Breast epithelium (tissue), 4 donors: Measurements from ENCODE around the gene CAMK2D. TPM values are rescaled to one million over a fixed set of nuclear protein-coding genes. Genes with fewer than 3 reads are reported as not detected.
"Not testable (repeated sequence)": the region's sequence is repeated elsewhere in the genome, so short reads cannot be mapped to it uniquely, and the experiment has no call there.

Experiments used
- DNase-seq, 2 donors: peaks; one replicate each; pipeline ENCODE4 v3.0.0-alpha.2; 2019; ENCODE audit warnings: low spot score in 2 of 2
- H3K27ac ChIP-seq, 2 donors: fragments of 200-600 bp; sonication (generic) in 1 of 2; one replicate each; pipeline ENCODE4 v1.5.1; 2016 to 2019; ENCODE audit warnings: mild to moderate bottlenecking in 1 of 2
- H3K27me3 ChIP-seq, 2 donors: fragments of 200-600 bp; sonication (generic) in 1 of 2; one replicate each; pipeline versions ENCODE4 v1.5.1 to v1.6.0; 2017 to 2019; ENCODE audit warnings: control low read depth in 1 of 2, mild to moderate bottlenecking in 1 of 2
- H3K36me3 ChIP-seq: fragments of 200-600 bp; one replicate; pipeline ENCODE4 v1.5.1; 2019
- H3K4me1 ChIP-seq, 2 donors: fragments of 200-600 bp; sonication (generic); one replicate each; pipeline ENCODE4 v1.5.1; 2016 to 2019; ENCODE audit warnings: control low read depth in 1 of 2
- H3K4me3 ChIP-seq, 3 donors: fragments of 200-600 bp; sonication (generic); 1 replicate in 2 of 3; 2 replicates in 1 of 3; pipeline ENCODE4 v1.5.1; 2016 to 2019; ENCODE audit warnings: mild to moderate bottlenecking in 3 of 3, moderate library complexity in 2 of 3
- H3K9me3 ChIP-seq, 2 donors: fragments of 200-600 bp; sonication (generic) in 1 of 2; one replicate each; pipeline ENCODE4 v1.5.1; 2016 to 2019; ENCODE audit warnings: control low read depth in 1 of 2
- POLR2A ChIP-seq: fragments of 450-650 bp; IDR thresholded peaks from one replicate; pipeline ENCODE4 v1.6.1; 2016; ENCODE audit warnings: antibody characterized with exemption, mild to moderate bottlenecking, moderate library complexity
- POLR2AphosphoS5 ChIP-seq, 3 donors: sonication (generic); formaldehyde crosslinking; IDR thresholded peaks; one replicate each; pipeline ENCODE4 v1.6.1; 2017; ENCODE audit warnings: antibody characterized with exemption in 3 of 3
- intact Hi-C: fragments of 100-400 bp; cut with DNase I; formaldehyde crosslinking; loops from one replicate; pipeline ENCODE4 v1.15.1; 2023; ENCODE audit warnings: low total_unique reads
- total RNA-seq, 3 donors: library from RNA; depleted of rRNA; stranded (reverse); fragments of >200 nt; gene quantifications; one replicate each; pipeline ENCODE4 v1.1.0, GENCODE V29; 2016
- TF ChIP-seq, protein P1 (sequence below), 3 donors: fragments of 450-650 bp; IDR thresholded peaks; one replicate each; pipeline ENCODE4 v1.5.1; 2016 to 2017; ENCODE audit warnings: antibody characterized with exemption in 3 of 3, mild to moderate bottlenecking in 3 of 3, moderate library complexity in 3 of 3

Gene CAMK2D
- total RNA-seq, 3 donors from 2014 or later = 47.7 to 62.1 (median 57.7) TPM

GRCh38 chr4:113764720-113765264 lies 3.3 kb upstream of the CAMK2D start:
- no peaks in the 10 kb centered on the region for H3K27me3 ChIP-seq
- intact Hi-C loops = loop anchor here (10.0 kb wide), 2 partner anchors 210 to 380 kb away; no protein-coding TSS in a partner anchor
- no peak overlapping the region for H3K4me3 ChIP-seq
- no peak overlapping the region for H3K27ac ChIP-seq
- H3K36me3 ChIP-seq = no peaks in the 10 kb centered on the region
- H3K9me3 ChIP-seq = no peaks in the 10 kb centered on the region
- no peaks in the 10 kb centered on the region for H3K4me1 ChIP-seq
- TF ChIP-seq POLR2A = no peak
- TF ChIP-seq, protein P1, sequence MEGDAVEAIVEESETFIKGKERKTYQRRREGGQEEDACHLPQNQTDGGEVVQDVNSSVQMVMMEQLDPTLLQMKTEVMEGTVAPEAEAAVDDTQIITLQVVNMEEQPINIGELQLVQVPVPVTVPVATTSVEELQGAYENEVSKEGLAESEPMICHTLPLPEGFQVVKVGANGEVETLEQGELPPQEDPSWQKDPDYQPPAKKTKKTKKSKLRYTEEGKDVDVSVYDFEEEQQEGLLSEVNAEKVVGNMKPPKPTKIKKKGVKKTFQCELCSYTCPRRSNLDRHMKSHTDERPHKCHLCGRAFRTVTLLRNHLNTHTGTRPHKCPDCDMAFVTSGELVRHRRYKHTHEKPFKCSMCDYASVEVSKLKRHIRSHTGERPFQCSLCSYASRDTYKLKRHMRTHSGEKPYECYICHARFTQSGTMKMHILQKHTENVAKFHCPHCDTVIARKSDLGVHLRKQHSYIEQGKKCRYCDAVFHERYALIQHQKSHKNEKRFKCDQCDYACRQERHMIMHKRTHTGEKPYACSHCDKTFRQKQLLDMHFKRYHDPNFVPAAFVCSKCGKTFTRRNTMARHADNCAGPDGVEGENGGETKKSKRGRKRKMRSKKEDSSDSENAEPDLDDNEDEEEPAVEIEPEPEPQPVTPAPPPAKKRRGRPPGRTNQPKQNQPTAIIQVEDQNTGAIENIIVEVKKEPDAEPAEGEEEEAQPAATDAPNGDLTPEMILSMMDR (IDR thresholded peaks at IDR 0.05) = no peak
- TF ChIP-seq POLR2AphosphoS5 (IDR thresholded peaks at IDR 0.05) = no peak
- DNase-seq = no peak

DNA sequence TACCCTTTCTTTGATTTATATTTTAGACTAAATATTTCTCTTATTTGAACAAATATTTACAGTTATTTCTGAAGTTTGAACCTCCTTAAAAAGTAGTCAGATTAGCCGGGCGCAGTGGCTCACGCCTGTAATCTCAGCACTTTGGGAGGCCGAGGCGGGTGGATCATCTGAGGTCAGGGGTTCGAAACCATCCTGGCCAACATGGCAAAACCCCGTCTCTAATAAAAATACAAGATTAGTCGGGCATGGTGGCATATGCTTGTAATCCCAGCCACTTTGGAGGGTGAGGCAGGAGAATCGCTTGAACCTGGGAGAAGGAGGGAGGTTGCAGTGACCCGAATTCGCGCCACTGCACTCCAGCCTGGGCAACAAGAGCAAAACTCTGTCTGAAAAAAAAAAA lies 2.4 kb upstream of the CAMK2D start:
- DNase-seq, H3K36me3 ChIP-seq, H3K27ac ChIP-seq, H3K4me1 ChIP-seq, H3K27me3 ChIP-seq, H3K9me3 ChIP-seq, H3K4me3 ChIP-seq: not testable (repeated sequence)
- intact Hi-C loops = loop anchor here (10.0 kb wide), 2 partner anchors 209 to 379 kb away; no protein-coding TSS in a partner anchor

DNA sequence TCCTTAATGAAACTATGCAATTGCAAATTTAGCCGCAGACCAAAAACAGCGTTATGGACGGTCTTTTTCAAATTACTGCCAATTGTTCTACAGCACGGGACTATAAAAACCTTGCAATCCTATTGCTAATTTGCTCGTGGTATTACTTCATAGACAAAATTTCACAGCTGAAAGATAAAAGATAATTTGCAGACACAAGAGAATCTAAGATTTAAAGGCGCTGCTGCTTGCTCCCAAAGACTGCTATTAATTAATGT lies 1.4 kb upstream of the CAMK2D start:
- intact Hi-C loops = loop anchor here (10.0 kb wide), 2 partner anchors 208 to 378 kb away; no protein-coding TSS in a partner anchor
- no peaks in the 10 kb centered on the region for H3K36me3 ChIP-seq
- H3K27ac ChIP-seq = peak overlapping the region; percentile 95 to 99
- DNase-seq = no peak
- no peaks in the 10 kb centered on the region for H3K4me1 ChIP-seq
- TF ChIP-seq, protein P1 (IDR thresholded peaks at IDR 0.05) = peak in 1 of 3 donors; percentile 11
- TF ChIP-seq POLR2AphosphoS5 (IDR thresholded peaks at IDR 0.05) = no peak
- H3K4me3 ChIP-seq = peak overlapping the region; percentile 64 to 94 (median 79)
- no peaks in the 10 kb centered on the region for H3K27me3 ChIP-seq
- no peaks in the 10 kb centered on the region for H3K9me3 ChIP-seq

DNA sequence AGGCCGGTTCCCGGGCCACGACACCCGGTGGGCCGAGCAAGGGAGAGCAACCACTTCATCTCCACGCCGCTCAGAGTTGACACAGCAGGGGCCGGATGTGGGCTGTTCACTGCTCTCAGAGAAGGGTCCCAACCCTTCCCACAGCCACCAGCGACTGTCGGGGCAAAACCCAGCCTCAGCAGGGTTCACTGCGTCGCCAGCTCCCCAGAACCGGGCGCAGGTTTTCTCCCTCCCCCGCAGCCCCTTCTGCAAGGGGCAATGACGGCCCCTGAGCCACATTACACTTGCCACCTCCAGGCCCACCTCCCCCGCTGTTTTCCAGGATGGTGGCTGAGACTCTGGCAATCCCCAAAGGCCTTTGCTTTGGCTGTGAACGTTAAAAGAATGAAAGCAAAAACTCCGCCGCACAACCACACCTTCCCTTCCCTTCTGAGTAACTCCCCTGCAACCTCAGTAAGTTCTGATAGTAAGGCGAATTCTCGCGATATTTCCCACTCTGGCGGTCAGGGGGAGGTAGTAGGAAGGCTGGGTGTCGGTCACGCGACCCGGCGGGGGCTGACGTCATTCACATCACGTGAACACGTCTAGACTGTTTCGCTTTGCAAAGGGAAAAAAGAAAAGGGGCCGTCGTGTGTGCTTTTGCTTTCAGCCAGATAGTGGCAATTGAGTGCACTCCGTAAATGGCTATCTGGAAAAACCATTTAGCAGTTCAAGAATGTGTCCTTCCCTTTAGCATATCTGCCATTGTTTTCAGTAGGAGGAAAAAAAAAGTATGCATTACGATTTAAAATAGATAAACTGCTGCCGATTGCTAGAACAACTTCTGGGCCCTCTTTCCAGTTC lies 869 bp upstream of the CAMK2D start:
- Histone ChIP-seq H3K36me3 (no peaks in the 10 kb centered on the region), H3K27ac (peak overlapping the region; percentile 95 to 99), H3K4me1 (no peaks in the 10 kb centered on the region), H3K4me3 (peak overlapping the region; percentile 64 to 94 (median 79)), H3K27me3 (no peaks in the 10 kb centered on the region), H3K9me3 (no peaks in the 10 kb centered on the region)
- TF ChIP-seq POLR2AphosphoS5 (IDR thresholded peaks at IDR 0.05) = peak; percentile 95 to 98 (median 97)
- TF ChIP-seq, protein P1 (IDR thresholded peaks at IDR 0.05) = peak in 1 of 3 donors; percentile 21
- peak; percentile 98 for TF ChIP-seq POLR2A
- peak; percentile 99 for DNase-seq
- intact Hi-C loops = loop anchor here (10.0 kb wide), 2 partner anchors 208 to 378 kb away; no protein-coding TSS in a partner anchor

- peak; percentile 66 for DNase-seq
- intact Hi-C loops = loop anchor here (10.0 kb wide), 2 partner anchors 206 to 376 kb away; no protein-coding TSS in a partner anchor
Observed at GRCh38 chr4:113760795-113761619, 531 bp downstream of the CAMK2D start.

More at GRCh38 chr4:113760795-113761619, 531 bp downstream of the CAMK2D start:
- Histone ChIP-seq H3K4me1 (no peaks in the 10 kb centered on the region), H3K27ac (peak overlapping the region; percentile 95 to 99), H3K36me3 (no peaks in the 10 kb centered on the region), H3K4me3 (peak overlapping the region; percentile 64 to 94 (median 79)), H3K9me3 (no peaks in the 10 kb centered on the region), H3K27me3 (no peaks in the 10 kb centered on the region)
- TF ChIP-seq POLR2AphosphoS5 (IDR thresholded peaks at IDR 0.05) = peak in 2 of 3 donors; percentile 72 to 77
- TF ChIP-seq, protein P1 (IDR thresholded peaks at IDR 0.05) = no peak
- peak; percentile 33 for TF ChIP-seq POLR2A
